Activated CD4-positive, alpha-beta T cell treated with anti-CD3 and anti-CD28 coated beads, Interleukin-2, amount 10 ng/mL, durations not matched to agents 7 days and 5 days (primary cell): ENCODE data around the gene PTH1R. TPM values are rescaled to one million over a fixed set of nuclear protein-coding genes. Genes with fewer than 3 reads are reported as not detected.

Experiments used
- CTCF ChIA-PET: fragments of 350-600 bp; sonication (Branson Sonifier 250); formaldehyde crosslinking; loops from one replicate; lab custom pipeline; 2021; ENCODE audit warnings: antibody characterized with exemption; lab: Charles Lee
- POLR2A ChIA-PET: fragments of 350-600 bp; sonication (Branson Sonifier 250); formaldehyde crosslinking; loops from one replicate; lab custom pipeline; 2021; ENCODE audit warnings: antibody characterized with exemption; lab: Charles Lee
- DNase-seq: peaks from one replicate; pipeline ENCODE4 v3.0.0-alpha.2; 2020
- H3K27ac Mint-ChIP-seq: one replicate; pipeline ENCODE4 v1.8.0; 2021; ENCODE audit warnings: mild to moderate bottlenecking, moderate library complexity, mixed read lengths
- H3K27me3 Mint-ChIP-seq: one replicate; pipeline ENCODE4 v1.8.0; 2021; ENCODE audit warnings: mixed read lengths
- H3K36me3 Mint-ChIP-seq: one replicate; pipeline ENCODE4 v1.8.0; 2021; ENCODE audit warnings: low read depth, mixed read lengths
- H3K4me1 Mint-ChIP-seq: one replicate; pipeline ENCODE4 v1.8.0; 2021; ENCODE audit warnings: mixed read lengths
- H3K4me3 Mint-ChIP-seq: one replicate; pipeline ENCODE4 v1.8.0; 2021; ENCODE audit warnings: mild to moderate bottlenecking, moderate library complexity, mixed read lengths
- H3K9me3 Mint-ChIP-seq: one replicate; pipeline ENCODE4 v1.8.0; 2021; ENCODE audit warnings: mixed read lengths
- total RNA-seq, 2 experiments: library from RNA; stranded (reverse); gene quantifications; one replicate each; pipeline ENCODE4 v1.2.3, GENCODE V29; 2021

Gene PTH1R
- total RNA-seq, 2 experiments from 2014 or later, result not detected

DNA sequence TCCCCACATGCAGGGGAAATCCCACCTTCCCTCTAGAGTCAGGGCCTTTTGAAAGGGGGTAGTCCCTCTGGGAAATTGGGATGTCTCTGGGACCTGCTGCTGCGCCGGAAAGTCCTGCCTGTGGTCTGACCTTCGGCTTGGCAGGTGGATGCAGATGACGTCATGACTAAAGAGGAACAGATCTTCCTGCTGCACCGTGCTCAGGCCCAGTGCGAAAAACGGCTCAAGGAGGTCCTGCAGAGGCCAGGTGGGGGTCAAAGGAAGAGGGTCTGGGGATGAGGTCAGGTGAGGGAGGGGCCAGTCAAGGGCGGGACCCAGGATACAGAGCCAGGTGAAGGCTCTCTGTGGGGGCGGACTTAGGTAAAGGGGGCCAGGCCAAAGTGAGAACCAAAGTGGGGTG, 16.2 kb downstream of the PTH1R start:
- POLR2A ChIA-PET, result no interaction called here
- CTCF ChIA-PET, result interaction anchor here (1.3 to 2.1 kb wide), 2 partner anchors 9 to 16 kb away, joined by 3 to 10 read pairs; no protein-coding TSS in a partner anchor
- DNase-seq, result no peak
- no peak overlapping the region for H3K4me3 Mint-ChIP-seq
- peaks cover 16% of the 10 kb centered on the region for H3K4me1 Mint-ChIP-seq
- H3K27me3 Mint-ChIP-seq, result peaks cover 59% of the 10 kb centered on the region
- H3K9me3 Mint-ChIP-seq, result no peaks in the 10 kb centered on the region
- no peaks in the 10 kb centered on the region for H3K36me3 Mint-ChIP-seq
- H3K27ac Mint-ChIP-seq, result no peak overlapping the region

DNA sequence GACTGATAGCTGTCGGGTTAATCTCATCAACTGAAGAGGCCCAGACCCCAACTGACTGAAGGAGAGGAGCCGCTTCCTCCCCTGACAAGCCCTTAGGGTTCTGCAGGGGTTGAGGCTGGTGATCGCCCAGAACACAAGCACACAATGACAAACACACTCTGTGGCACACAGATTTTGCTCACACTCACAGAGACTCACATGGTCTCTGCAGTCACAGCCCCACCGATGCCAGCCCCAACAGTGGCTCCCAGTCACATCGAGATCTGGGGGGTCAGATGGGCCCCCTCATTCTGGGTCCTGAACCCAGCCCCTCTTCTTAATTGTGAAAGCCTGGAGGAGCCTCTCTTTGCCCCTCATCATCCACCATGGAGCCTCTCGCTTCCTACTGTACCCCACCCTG, 16.7 kb downstream of the PTH1R start:
- no peak for DNase-seq
- no peak overlapping the region for H3K27ac Mint-ChIP-seq
- ChIA-PET CTCF (interaction anchor here (0.9 to 2.1 kb wide), 2 partner anchors 15 to 186 kb away, joined by 3 to 10 read pairs; no protein-coding TSS in a partner anchor), POLR2A (no interaction called here)
- H3K9me3 Mint-ChIP-seq, result no peaks in the 10 kb centered on the region
- H3K4me3 Mint-ChIP-seq, result no peak overlapping the region
- H3K36me3 Mint-ChIP-seq, result no peaks in the 10 kb centered on the region
- peaks cover 62% of the 10 kb centered on the region for H3K27me3 Mint-ChIP-seq
- H3K4me1 Mint-ChIP-seq, result peaks cover 18% of the 10 kb centered on the region

DNA sequence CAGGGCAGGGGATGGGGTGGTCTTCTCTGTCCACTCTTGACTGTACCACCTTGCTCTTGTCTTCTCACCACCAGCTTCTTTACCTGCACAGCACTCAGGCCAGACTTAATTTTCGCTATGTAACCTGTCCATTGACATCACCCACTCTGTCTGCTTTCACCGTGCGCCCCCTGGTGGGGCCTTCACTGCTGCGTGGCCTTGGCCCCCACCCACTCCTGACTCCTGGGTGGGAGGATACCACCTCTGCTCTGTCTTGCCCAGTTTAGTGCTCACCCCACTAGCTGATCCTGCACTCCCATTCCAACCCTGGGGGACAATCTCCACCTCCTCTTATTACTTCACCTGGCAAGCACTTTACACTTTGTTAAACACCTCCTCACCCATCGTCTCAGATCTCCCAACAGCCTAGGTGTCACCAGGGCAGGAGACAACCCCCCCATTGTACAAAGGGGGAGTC, 17.7 kb downstream of the PTH1R start:
- H3K4me3 Mint-ChIP-seq, result no peak overlapping the region
- DNase-seq, result peak; percentile 79
- POLR2A ChIA-PET, result no interaction called here
- CTCF ChIA-PET, result interaction anchor here (0.7 to 2.1 kb wide), 8 partner anchors 14 to 454 kb away, joined by 3 to 10 read pairs (median 5); no protein-coding TSS in a partner anchor
- no peaks in the 10 kb centered on the region for H3K9me3 Mint-ChIP-seq
- peaks cover 18% of the 10 kb centered on the region for H3K4me1 Mint-ChIP-seq
- no peak overlapping the region for H3K27ac Mint-ChIP-seq
- H3K36me3 Mint-ChIP-seq, result no peaks in the 10 kb centered on the region
- H3K27me3 Mint-ChIP-seq, result peaks cover 55% of the 10 kb centered on the region

DNA sequence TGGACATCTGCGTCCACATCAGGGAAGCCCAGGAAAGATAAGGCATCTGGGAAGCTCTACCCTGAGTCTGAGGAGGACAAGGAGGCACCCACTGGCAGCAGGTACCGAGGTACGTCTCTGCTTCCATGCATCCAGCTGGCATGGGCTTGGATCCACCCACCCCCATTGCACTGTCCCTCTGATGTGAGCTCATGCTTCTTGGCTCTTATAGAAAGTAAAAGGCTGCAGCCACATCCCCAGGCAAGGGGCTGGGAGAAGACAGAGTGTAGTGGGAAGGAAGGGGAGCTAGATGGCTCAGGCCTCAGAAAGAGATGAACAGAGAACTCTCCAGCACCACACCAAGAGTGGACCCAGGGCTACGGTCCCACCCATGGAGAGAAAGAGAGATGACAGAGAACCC, 18.2 kb downstream of the PTH1R start:
- ChIA-PET CTCF (interaction anchor here (1.0 to 2.1 kb wide), 5 partner anchors 14 to 210 kb away, joined by 3 to 10 read pairs (median 6); no protein-coding TSS in a partner anchor), POLR2A (no interaction called here)
- Mint-ChIP-seq H3K4me3 (no peak overlapping the region), H3K27me3 (peaks cover 55% of the 10 kb centered on the region), H3K27ac (no peak overlapping the region), H3K36me3 (no peaks in the 10 kb centered on the region), H3K9me3 (no peaks in the 10 kb centered on the region), H3K4me1 (peaks cover 18% of the 10 kb centered on the region)
- DNase-seq, result no peak

DNA sequence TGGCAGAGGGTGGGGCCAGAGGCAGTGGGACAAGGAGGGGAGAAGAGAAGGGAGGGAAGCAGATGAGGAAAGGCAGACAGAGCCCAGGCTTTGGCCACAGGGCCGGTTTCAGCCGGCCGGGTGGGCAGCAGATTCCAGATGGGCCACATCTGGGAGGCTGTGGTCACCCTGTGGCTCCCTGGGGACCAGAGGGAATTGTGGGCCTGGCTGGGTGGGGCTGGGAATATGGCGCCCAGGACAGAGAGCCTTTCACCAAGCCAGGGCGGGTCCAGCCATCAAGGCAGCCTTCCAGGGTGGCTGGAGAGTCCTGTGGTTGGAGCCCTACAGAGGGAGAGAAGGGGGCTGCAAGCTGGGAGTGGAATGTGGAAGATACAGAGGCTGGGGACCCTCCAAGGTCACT, 18.9 kb downstream of the PTH1R start:
- Mint-ChIP-seq H3K4me1 (peaks cover 18% of the 10 kb centered on the region), H3K27me3 (peaks cover 50% of the 10 kb centered on the region), H3K4me3 (no peak overlapping the region), H3K27ac (no peak overlapping the region), H3K9me3 (no peaks in the 10 kb centered on the region), H3K36me3 (no peaks in the 10 kb centered on the region)
- ChIA-PET CTCF (interaction anchor here (2.0 kb wide), 1 partner anchor 18 kb away, joined by 7 read pairs; no protein-coding TSS in a partner anchor), POLR2A (no interaction called here)
- no peak for DNase-seq

DNA sequence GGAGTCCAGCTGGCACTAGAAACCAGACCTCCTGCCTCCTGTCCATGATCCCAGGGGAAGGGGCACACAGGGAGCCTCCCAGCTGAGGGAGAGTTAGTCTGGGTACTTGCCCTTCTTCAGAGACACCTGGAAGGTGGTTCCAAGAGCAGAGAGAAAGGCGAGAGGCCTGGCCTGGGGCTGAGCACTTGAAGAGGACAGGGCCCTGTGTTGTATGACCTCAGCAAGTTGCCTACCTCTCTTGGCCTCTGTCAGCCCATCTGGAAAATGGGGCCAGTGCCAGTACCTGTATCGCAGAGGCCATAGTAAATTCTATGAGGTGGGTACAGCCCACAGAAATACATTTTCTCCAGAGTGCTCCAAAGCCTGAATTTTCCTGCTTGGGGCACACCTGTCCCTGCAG, 19.5 kb downstream of the PTH1R start:
- no peak for DNase-seq
- ChIA-PET CTCF (no interaction called here), POLR2A (no interaction called here)
- H3K4me1 Mint-ChIP-seq, result peaks cover 15% of the 10 kb centered on the region
- no peaks in the 10 kb centered on the region for H3K36me3 Mint-ChIP-seq
- no peak overlapping the region for H3K27ac Mint-ChIP-seq
- H3K27me3 Mint-ChIP-seq, result peaks cover 45% of the 10 kb centered on the region
- H3K9me3 Mint-ChIP-seq, result no peaks in the 10 kb centered on the region
- no peak overlapping the region for H3K4me3 Mint-ChIP-seq

DNA sequence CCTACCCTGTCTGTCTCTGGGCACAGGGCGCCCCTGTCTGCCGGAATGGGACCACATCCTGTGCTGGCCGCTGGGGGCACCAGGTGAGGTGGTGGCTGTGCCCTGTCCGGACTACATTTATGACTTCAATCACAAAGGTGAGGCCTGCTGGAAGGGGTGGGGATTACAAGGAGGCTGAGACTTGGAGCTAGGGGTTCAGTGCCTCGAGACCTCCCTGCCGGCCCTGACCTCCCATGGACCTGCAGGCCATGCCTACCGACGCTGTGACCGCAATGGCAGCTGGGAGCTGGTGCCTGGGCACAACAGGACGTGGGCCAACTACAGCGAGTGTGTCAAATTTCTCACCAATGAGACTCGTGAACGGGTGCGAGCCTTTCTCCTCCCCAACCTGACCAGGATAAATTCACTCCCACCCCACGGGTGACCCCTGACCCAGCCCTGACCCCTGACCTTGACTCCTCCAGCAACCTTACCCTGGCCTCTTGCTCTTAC, 20.4 kb downstream of the PTH1R start:
- DNase-seq, result no peak
- Mint-ChIP-seq H3K9me3 (no peaks in the 10 kb centered on the region), H3K4me1 (peaks cover 9% of the 10 kb centered on the region), H3K36me3 (no peaks in the 10 kb centered on the region), H3K4me3 (no peak overlapping the region), H3K27me3 (peaks cover 37% of the 10 kb centered on the region), H3K27ac (no peak overlapping the region)
- ChIA-PET CTCF (interaction anchor here (0.8 to 0.9 kb wide), 2 partner anchors 12 to 50 kb away, joined by 3 read pairs; no protein-coding TSS in a partner anchor), POLR2A (no interaction called here)

DNA sequence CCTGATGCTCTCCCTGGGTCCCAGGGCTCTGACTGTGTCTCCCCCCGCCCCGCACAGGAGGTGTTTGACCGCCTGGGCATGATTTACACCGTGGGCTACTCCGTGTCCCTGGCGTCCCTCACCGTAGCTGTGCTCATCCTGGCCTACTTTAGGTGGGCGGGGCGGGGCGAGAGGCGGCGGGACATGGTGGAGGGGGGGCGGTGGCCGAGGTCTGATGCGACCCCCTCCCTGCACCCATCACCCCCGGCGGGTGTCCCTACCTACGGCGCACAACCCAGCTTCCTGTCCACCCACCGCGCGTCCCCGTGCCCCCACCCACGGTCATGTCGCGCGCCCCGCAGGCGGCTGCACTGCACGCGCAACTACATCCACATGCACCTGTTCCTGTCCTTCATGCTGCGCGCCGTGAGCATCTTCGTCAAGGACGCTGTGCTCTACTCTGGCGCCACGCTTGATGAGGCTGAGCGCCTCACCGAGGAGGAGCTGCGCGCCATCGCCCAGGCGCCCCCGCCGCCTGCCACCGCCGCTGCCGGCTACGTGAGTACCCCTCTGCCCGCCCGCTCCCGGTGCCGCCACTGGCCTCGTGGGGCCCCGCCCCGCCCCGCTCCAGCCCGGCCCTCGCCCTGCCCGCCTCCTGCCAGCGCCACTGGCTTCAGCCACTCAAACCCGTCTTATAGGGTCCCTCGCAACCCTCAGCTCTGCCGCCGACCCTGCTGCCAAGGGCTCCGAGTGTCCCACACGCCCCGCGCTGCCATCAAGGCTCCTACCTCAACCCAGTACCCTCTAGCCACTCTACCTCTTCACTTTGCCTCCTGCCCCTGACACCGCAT, 21.0 kb downstream of the PTH1R start:
- peaks cover 10% of the 10 kb centered on the region for H3K4me1 Mint-ChIP-seq
- peak; percentile 21 for DNase-seq
- ChIA-PET CTCF (interaction anchor here (0.8 to 0.9 kb wide), 2 partner anchors 11 to 51 kb away, joined by 3 read pairs; no protein-coding TSS in a partner anchor), POLR2A (interaction anchor here (0.6 kb wide), 1 partner anchor 20 kb away, joined by 3 read pairs; no protein-coding TSS in a partner anchor)
- no peaks in the 10 kb centered on the region for H3K36me3 Mint-ChIP-seq
- no peak overlapping the region for H3K4me3 Mint-ChIP-seq
- H3K27me3 Mint-ChIP-seq, result peaks cover 32% of the 10 kb centered on the region
- no peaks in the 10 kb centered on the region for H3K9me3 Mint-ChIP-seq
- H3K27ac Mint-ChIP-seq, result no peak overlapping the region

DNA sequence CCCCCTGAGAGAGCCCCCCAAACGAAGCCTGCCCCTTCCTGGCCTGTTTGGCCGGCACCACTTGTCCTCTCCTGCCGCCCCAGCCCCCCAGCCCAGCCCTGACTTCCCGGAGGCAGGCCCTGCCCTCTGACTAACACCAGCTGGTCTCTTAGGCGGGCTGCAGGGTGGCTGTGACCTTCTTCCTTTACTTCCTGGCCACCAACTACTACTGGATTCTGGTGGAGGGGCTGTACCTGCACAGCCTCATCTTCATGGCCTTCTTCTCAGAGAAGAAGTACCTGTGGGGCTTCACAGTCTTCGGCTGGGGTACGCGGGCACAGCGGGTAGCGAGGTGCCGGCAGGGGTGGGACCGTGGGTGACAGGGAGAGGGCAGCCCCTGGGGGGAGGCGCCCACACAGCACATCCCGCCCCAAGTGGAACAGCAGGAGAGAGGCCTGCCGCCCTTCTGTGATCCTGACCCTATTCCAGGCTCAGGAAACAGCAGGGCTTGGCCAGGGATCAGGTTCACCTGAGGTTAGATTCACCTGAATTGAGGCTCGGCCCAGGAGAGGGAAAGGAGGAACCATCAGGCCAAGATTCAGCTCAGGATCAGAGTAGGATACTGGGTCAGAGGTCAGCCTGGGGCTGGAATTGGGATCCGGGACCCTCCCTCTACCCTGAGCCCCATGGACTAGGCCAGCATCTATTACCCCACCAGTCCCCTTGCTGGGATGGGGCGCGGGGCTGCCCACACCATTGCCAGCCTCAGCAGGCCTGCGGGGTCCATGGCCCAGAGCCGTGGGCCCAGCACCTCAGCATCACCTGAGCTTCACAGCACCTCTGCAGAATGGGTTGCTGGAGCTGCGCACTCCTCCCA, 21.9 kb downstream of the PTH1R start:
- H3K4me3 Mint-ChIP-seq, result no peak overlapping the region
- peaks cover 25% of the 10 kb centered on the region for H3K27me3 Mint-ChIP-seq
- CTCF ChIA-PET, result interaction anchor here (0.5 to 2.1 kb wide), 5 partner anchors 10 to 734 kb away, joined by 3 to 6 read pairs (median 3); no protein-coding TSS in a partner anchor
- POLR2A ChIA-PET, result interaction anchor here (0.6 kb wide), 1 partner anchor 21 kb away, joined by 3 read pairs; no protein-coding TSS in a partner anchor
- no peak overlapping the region for H3K27ac Mint-ChIP-seq
- peaks cover 10% of the 10 kb centered on the region for H3K4me1 Mint-ChIP-seq
- H3K36me3 Mint-ChIP-seq, result no peaks in the 10 kb centered on the region
- no peaks in the 10 kb centered on the region for H3K9me3 Mint-ChIP-seq
- DNase-seq, result no peak

DNA sequence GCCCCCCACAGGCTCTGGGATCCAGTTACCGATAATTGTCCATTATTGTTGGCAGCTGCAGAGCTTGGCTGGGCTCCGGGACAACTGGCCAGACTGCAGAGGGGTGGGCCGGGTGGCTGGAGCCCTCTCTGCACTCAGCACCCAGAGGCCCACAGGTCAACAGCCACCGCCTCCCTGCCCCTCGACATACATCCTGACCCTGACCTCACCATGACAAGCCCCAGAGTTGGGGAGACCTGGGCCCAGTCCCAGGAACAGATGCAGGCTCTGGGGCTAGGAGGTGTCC, 22.4 kb downstream of the PTH1R start:
- ChIA-PET POLR2A (no interaction called here), CTCF (interaction anchor here (0.5 to 2.1 kb wide), 5 partner anchors 9 to 733 kb away, joined by 3 to 6 read pairs (median 3); no protein-coding TSS in a partner anchor)
- H3K27ac Mint-ChIP-seq, result no peak overlapping the region
- no peak for DNase-seq
- H3K4me1 Mint-ChIP-seq, result peaks cover 10% of the 10 kb centered on the region
- H3K9me3 Mint-ChIP-seq, result no peaks in the 10 kb centered on the region
- no peaks in the 10 kb centered on the region for H3K36me3 Mint-ChIP-seq
- no peak overlapping the region for H3K4me3 Mint-ChIP-seq
- H3K27me3 Mint-ChIP-seq, result peaks cover 25% of the 10 kb centered on the region

DNA sequence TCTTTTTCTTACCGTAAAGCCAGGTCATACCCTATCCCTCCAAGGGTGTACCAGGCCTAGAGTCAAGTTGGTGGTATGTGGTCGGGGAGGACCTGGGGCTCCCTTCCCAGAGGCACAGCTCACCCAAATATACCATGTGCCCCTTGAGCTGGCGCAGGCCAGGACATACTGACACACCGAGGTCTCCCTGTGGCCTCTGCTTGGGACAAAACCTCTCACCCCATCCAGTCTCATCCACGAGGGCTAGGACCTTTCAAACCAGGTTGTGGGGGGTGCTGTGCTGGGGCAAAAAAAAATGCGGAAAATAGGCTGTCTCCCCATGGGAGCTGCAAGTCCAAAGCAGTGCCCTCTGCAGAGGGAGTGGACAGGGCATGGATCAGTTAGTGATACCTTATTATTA, 22.8 kb downstream of the PTH1R start:
- Mint-ChIP-seq H3K36me3 (no peaks in the 10 kb centered on the region), H3K9me3 (no peaks in the 10 kb centered on the region), H3K27ac (no peak overlapping the region), H3K4me3 (no peak overlapping the region), H3K4me1 (peaks cover 10% of the 10 kb centered on the region), H3K27me3 (peaks cover 22% of the 10 kb centered on the region)
- DNase-seq, result no peak
- CTCF ChIA-PET, result interaction anchor here (0.5 to 2.1 kb wide), 7 partner anchors 9 to 1695 kb away, joined by 3 to 6 read pairs (median 3); no protein-coding TSS in a partner anchor
- POLR2A ChIA-PET, result no interaction called here

DNA sequence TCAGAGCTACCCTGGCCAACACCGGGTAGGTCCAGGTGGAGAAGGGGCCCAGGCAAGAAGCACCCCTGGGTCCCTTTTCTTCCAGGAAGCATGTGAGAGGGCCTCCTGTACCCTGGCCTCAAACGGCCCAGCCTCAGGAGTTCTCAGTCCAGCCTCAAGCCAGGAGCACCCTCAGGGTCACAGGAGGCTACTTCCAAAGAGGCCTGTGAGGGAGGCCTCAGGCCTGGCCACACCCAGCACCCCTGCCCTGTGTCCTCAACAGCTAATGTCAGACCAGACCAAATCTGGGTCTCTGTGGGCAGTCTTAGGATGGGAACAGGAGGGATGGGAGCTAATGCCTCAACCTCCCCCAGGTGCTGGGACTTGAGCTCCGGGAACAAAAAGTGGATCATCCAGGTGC, 23.5 kb downstream of the PTH1R start:
- H3K4me1 Mint-ChIP-seq, result peaks cover 10% of the 10 kb centered on the region
- H3K4me3 Mint-ChIP-seq, result no peak overlapping the region
- no peak for DNase-seq
- peaks cover 19% of the 10 kb centered on the region for H3K27me3 Mint-ChIP-seq
- ChIA-PET POLR2A (no interaction called here), CTCF (interaction anchor here (0.6 to 2.1 kb wide), 6 partner anchors 8 to 55 kb away, joined by 3 to 6 read pairs (median 4); no protein-coding TSS in a partner anchor)
- H3K9me3 Mint-ChIP-seq, result no peaks in the 10 kb centered on the region
- no peaks in the 10 kb centered on the region for H3K36me3 Mint-ChIP-seq
- H3K27ac Mint-ChIP-seq, result no peak overlapping the region
